Measurements from ENCODE around the gene TTC34. TPM values are rescaled to one million over a fixed set of nuclear protein-coding genes. Genes with fewer than 3 reads are reported as not detected.

Gene TTC34
- total and polyA plus RNA-seq, 2 experiments from 2014 or later = 0.08 to 0.35 TPM

DNA sequence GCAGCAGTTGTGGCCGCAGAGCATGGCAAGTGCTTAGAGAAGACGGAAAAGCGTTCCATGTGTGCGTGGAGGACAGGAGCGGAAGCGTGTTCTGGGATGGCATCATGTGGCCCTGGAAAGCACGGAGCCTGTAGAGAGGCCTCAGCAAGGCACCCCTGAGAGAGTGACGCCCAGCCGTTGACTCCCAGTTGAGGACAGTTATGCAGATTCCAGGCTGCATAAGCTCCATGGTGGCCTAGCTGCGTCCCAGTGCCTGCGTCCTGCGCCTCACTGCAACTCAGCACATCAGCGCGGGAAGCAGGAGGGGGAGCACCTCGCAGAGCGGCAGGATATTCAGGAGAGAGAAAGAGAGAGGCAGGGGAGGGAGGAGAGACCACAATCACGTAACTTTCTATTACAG, 49.0 kb upstream of the TTC34 start (continued):
- TF ChIP-seq, protein P1, sequence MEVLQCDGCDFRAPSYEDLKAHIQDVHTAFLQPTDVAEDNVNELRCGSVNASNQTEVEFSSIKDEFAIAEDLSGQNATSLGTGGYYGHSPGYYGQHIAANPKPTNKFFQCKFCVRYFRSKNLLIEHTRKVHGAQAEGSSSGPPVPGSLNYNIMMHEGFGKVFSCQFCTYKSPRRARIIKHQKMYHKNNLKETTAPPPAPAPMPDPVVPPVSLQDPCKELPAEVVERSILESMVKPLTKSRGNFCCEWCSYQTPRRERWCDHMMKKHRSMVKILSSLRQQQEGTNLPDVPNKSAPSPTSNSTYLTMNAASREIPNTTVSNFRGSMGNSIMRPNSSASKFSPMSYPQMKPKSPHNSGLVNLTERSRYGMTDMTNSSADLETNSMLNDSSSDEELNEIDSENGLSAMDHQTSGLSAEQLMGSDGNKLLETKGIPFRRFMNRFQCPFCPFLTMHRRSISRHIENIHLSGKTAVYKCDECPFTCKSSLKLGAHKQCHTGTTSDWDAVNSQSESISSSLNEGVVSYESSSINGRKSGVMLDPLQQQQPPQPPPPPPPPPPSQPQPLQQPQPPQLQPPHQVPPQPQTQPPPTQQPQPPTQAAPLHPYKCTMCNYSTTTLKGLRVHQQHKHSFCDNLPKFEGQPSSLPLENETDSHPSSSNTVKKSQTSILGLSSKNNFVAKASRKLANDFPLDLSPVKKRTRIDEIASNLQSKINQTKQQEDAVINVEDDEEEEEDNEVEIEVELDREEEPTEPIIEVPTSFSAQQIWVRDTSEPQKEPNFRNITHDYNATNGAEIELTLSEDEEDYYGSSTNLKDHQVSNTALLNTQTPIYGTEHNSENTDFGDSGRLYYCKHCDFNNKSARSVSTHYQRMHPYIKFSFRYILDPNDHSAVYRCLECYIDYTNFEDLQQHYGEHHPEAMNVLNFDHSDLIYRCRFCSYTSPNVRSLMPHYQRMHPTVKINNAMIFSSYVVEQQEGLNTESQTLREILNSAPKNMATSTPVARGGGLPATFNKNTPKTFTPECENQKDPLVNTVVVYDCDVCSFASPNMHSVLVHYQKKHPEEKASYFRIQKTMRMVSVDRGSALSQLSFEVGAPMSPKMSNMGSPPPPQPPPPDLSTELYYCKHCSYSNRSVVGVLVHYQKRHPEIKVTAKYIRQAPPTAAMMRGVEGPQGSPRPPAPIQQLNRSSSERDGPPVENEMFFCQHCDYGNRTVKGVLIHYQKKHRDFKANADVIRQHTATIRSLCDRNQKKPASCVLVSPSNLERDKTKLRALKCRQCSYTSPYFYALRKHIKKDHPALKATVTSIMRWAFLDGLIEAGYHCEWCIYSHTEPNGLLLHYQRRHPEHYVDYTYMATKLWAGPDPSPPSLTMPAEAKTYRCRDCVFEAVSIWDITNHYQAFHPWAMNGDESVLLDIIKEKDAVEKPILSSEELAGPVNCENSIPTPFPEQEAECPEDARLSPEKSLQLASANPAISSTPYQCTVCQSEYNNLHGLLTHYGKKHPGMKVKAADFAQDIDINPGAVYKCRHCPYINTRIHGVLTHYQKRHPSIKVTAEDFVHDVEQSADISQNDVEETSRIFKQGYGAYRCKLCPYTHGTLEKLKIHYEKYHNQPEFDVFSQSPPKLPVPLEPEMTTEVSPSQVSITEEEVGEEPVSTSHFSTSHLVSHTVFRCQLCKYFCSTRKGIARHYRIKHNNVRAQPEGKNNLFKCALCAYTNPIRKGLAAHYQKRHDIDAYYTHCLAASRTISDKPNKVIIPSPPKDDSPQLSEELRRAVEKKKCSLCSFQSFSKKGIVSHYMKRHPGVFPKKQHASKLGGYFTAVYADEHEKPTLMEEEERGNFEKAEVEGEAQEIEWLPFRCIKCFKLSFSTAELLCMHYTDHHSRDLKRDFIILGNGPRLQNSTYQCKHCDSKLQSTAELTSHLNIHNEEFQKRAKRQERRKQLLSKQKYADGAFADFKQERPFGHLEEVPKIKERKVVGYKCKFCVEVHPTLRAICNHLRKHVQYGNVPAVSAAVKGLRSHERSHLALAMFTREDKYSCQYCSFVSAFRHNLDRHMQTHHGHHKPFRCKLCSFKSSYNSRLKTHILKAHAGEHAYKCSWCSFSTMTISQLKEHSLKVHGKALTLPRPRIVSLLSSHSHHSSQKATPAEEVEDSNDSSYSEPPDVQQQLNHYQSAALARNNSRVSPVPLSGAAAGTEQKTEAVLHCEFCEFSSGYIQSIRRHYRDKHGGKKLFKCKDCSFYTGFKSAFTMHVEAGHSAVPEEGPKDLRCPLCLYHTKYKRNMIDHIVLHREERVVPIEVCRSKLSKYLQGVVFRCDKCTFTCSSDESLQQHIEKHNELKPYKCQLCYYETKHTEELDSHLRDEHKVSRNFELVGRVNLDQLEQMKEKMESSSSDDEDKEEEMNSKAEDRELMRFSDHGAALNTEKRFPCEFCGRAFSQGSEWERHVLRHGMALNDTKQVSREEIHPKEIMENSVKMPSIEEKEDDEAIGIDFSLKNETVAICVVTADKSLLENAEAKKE (CRISPR knock-in tag; IDR thresholded peaks at IDR 0.05) = no peak
- TF ChIP-seq, protein P2, sequence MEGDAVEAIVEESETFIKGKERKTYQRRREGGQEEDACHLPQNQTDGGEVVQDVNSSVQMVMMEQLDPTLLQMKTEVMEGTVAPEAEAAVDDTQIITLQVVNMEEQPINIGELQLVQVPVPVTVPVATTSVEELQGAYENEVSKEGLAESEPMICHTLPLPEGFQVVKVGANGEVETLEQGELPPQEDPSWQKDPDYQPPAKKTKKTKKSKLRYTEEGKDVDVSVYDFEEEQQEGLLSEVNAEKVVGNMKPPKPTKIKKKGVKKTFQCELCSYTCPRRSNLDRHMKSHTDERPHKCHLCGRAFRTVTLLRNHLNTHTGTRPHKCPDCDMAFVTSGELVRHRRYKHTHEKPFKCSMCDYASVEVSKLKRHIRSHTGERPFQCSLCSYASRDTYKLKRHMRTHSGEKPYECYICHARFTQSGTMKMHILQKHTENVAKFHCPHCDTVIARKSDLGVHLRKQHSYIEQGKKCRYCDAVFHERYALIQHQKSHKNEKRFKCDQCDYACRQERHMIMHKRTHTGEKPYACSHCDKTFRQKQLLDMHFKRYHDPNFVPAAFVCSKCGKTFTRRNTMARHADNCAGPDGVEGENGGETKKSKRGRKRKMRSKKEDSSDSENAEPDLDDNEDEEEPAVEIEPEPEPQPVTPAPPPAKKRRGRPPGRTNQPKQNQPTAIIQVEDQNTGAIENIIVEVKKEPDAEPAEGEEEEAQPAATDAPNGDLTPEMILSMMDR (conservative IDR thresholded peaks at IDR 0.05; ENCODE audit: low read depth in 2 of 2) = no peak
- TF ChIP-seq, protein P3, sequence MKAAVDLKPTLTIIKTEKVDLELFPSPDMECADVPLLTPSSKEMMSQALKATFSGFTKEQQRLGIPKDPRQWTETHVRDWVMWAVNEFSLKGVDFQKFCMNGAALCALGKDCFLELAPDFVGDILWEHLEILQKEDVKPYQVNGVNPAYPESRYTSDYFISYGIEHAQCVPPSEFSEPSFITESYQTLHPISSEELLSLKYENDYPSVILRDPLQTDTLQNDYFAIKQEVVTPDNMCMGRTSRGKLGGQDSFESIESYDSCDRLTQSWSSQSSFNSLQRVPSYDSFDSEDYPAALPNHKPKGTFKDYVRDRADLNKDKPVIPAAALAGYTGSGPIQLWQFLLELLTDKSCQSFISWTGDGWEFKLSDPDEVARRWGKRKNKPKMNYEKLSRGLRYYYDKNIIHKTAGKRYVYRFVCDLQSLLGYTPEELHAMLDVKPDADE (IDR thresholded peaks at IDR 0.05) = no peak
- TF ChIP-seq JUNB (IDR thresholded peaks at IDR 0.05; ENCODE audit: unreplicated experiment) (no peak), ZNF114 (CRISPR knock-in tag; IDR thresholded peaks at IDR 0.05) (no peak), POLR2AphosphoS5 (IDR thresholded peaks at IDR 0.05; ENCODE audit: low read depth) (no peak)
